SU-DHL-6 (cell line): ENCODE data around the gene URB2.

Experiments
- H2AFZ ChIP-seq: fragments of 200-600 bp; sonication (generic); 2 replicates; pipeline ENCODE4 v1.6.1; 2014; ENCODE audit warnings: low read depth, mild to moderate bottlenecking, moderate library complexity, mixed read lengths, antibody characterized with exemption, low read length; ENCODE audit not compliant: severe bottlenecking
- H3F3A ChIP-seq: fragments of 200-600 bp; shearing (Covaris generic); 2 replicates; pipeline ENCODE4 v1.6.0; 2016; ENCODE audit warnings: antibody characterized with exemption, mild to moderate bottlenecking; ENCODE audit not compliant: insufficient read depth
- H3K27ac ChIP-seq: fragments of 200-600 bp; sonication (generic); 2 replicates; pipeline ENCODE4 v1.5.1; 2016; ENCODE audit warnings: low read depth, mild to moderate bottlenecking, low read length, moderate library complexity, mixed read lengths
- H3K27me3 ChIP-seq: fragments of 200-600 bp; sonication (generic), shearing (Covaris generic); 2 replicates; pipeline ENCODE4 v1.6.0; 2014; ENCODE audit warnings: mild to moderate bottlenecking, low read length
- H3K36me3 ChIP-seq: fragments of 200-600 bp; sonication (generic); 2 replicates; pipeline ENCODE4 v1.6.1; 2014; ENCODE audit warnings: mild to moderate bottlenecking, low read length, mixed read lengths
- H3K4me2 ChIP-seq: fragments of 300-600, 200-600 bp; shearing (Covaris generic), sonication (generic); 2 replicates; pipeline ENCODE4 v1.6.0; 2014; ENCODE audit warnings: low read length, low read depth, mild to moderate bottlenecking; ENCODE audit not compliant: poor library complexity, severe bottlenecking
- H3K4me3 ChIP-seq: fragments of 200-600 bp; sonication (generic); 2 replicates; pipeline ENCODE4 v1.5.1; 2014; ENCODE audit warnings: antibody characterized with exemption, low read length, mild to moderate bottlenecking, mixed read lengths; ENCODE audit not compliant: insufficient read depth, poor library complexity, severe bottlenecking
- H3K79me2 ChIP-seq: fragments of 200-600 bp; sonication (generic); 2 replicates; pipeline ENCODE4 v1.6.1; 2014; ENCODE audit warnings: mild to moderate bottlenecking, low read length, moderate library complexity; ENCODE audit not compliant: insufficient read depth
- H3K9ac ChIP-seq: fragments of 200-600 bp; sonication (generic); 2 replicates; pipeline ENCODE4 v1.7.0; 2014; ENCODE audit warnings: mild to moderate bottlenecking, low read length
- H3K9me2 ChIP-seq: fragments of 200-600 bp; sonication (generic); replicated peaks from 2 replicates; pipeline ENCODE4 v1.6.1; 2014; ENCODE audit warnings: low read length; ENCODE audit not compliant: insufficient read depth
- H3K9me3 ChIP-seq: fragments of 200-600 bp; sonication (generic); 2 replicates; pipeline ENCODE4 v1.6.1; 2014; ENCODE audit warnings: low read length, mixed read lengths; ENCODE audit not compliant: insufficient read depth
- H4K20me1 ChIP-seq: fragments of 200-600 bp; sonication (generic); 2 replicates; pipeline ENCODE4 v1.6.1; 2014; ENCODE audit warnings: low read depth, mild to moderate bottlenecking, antibody characterized with exemption, low read length, moderate library complexity, mixed read lengths
- CTCF ChIP-seq: fragments of 200-600 bp; sonication (generic); IDR thresholded peaks from one replicate; pipeline ENCODE4 v1.5.1; 2017; ENCODE audit warnings: antibody characterized with exemption, mild to moderate bottlenecking, low read length, moderate library complexity; ENCODE audit not compliant: insufficient read depth, poor library complexity, severe bottlenecking
- EZH2phosphoT487 ChIP-seq: fragments of 200-600 bp; sonication (generic), shearing (Covaris generic); conservative IDR thresholded peaks from 2 replicates; pipeline ENCODE4 v1.6.1; 2018; ENCODE audit warnings: mild to moderate bottlenecking, antibody characterized with exemption, low read length, moderate library complexity, mixed read lengths

The URB2 gene

DNA sequence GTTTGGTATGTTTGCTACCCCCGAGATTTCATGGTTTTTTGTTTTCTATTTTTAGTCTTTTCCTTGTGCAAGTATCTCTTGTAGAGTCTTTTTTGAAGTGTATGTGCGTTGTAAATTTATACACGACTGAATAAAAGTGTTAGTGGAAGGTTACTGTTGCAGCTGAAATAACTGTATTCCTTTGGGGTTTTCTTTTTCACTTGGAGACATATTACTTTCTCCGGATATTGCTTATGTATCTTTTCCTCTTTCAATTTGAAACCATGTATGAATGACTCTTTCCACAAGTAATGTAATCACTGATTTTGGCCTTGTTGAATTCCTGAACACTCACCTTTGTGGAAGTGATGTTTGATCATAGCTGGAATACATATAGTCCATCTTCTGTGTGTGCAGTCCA, 956 bp downstream of the URB2 start:
- H3K9ac ChIP-seq, result peak overlapping the region; percentile 95
- H3K9me2 ChIP-seq, result no peaks in the 10 kb centered on the region
- H3K27ac ChIP-seq, result peak overlapping the region; percentile 67
- TF ChIP-seq CTCF (no peak), EZH2phosphoT487 (no peak)
- no peaks in the 10 kb centered on the region for H3K27me3 ChIP-seq
- H3K79me2 ChIP-seq, result peaks cover 93% of the 10 kb centered on the region
- H3K4me3 ChIP-seq, result peak overlapping the region; percentile 94
- no peaks in the 10 kb centered on the region; the same call in 1 of the 2 replicates for H3F3A ChIP-seq
- peaks cover 18% of the 10 kb centered on the region; the same call in 1 of the 2 replicates for H3K36me3 ChIP-seq
- no peaks in the 10 kb centered on the region for H3K9me3 ChIP-seq
- H4K20me1 ChIP-seq, result peaks cover 12% of the 10 kb centered on the region; the same call in 1 of the 2 replicates
- peak overlapping the region; percentile 96 for H3K4me2 ChIP-seq
- H2AFZ ChIP-seq, result no peak overlapping the region

GRCh38 chr1:229629261-229629660, 3.2 kb downstream of the URB2 start:
- Histone ChIP-seq H3K36me3 (peaks cover 24% of the 10 kb centered on the region; the same call in 1 of the 2 replicates), H2AFZ (no peak overlapping the region), H3K27me3 (no peaks in the 10 kb centered on the region), H4K20me1 (peaks cover 6% of the 10 kb centered on the region; the same call in 1 of the 2 replicates), H3K4me2 (no peak overlapping the region), H3K79me2 (peaks cover 89% of the 10 kb centered on the region), H3F3A (no peaks in the 10 kb centered on the region; the same call in 1 of the 2 replicates), H3K4me3 (no peak overlapping the region), H3K9me3 (no peaks in the 10 kb centered on the region), H3K9ac (no peak overlapping the region), H3K9me2 (no peaks in the 10 kb centered on the region), H3K27ac (no peak overlapping the region)
- TF ChIP-seq EZH2phosphoT487 (no peak), CTCF (no peak)

DNA sequence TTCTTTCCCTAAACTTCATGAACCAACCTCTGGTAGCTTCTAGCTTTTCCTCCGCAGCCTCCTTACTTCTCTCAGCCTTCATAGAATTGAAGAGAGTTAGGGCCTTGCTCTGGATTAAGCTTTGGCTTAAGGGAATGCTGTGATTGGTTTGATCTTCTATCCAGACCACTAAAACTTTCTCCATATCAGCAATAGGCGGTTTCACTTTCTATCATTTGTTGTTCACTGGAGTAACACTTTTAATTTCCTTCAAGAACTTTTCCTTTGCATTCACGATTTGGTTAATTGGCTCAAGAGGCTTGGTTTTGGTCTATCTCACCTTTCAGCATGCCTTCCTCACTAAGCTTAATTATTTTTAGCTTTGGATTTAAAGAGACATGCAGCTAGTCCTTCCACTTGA, 5.1 kb downstream of the URB2 start:
- Histone ChIP-seq H3K9me3 (no peaks in the 10 kb centered on the region), H3K9me2 (no peaks in the 10 kb centered on the region), H3K27ac (no peak overlapping the region), H3K79me2 (peaks cover 86% of the 10 kb centered on the region), H4K20me1 (peaks cover 6% of the 10 kb centered on the region; the same call in 1 of the 2 replicates), H3K9ac (no peak overlapping the region), H2AFZ (no peak overlapping the region), H3K27me3 (no peaks in the 10 kb centered on the region), H3K4me2 (no peak overlapping the region), H3K4me3 (no peak overlapping the region), H3F3A (no peaks in the 10 kb centered on the region; the same call in 1 of the 2 replicates), H3K36me3 (peaks cover 28% of the 10 kb centered on the region; the same call in 1 of the 2 replicates)
- no peak for TF ChIP-seq CTCF
- TF ChIP-seq EZH2phosphoT487, result no peak
